NCI-H187 treated with DMSO at 0.1 percent for 48 hours (cell line): ENCODE data around the gene TSN.
"Not testable (repeated sequence)": the region's sequence is repeated elsewhere in the genome, so short reads cannot be mapped to it uniquely, and the experiment has no call there.

Source experiments
- DNase-seq: peaks from one replicate; lab custom pipeline; 2025; lab: John Stamatoyannopoulos, UW

TSN gene

GRCh38 chr2:121801916-121802315 is 46.5 kb downstream of the TSN start:
- DNase-seq = no peak

- no peak for DNase-seq
These were observed 48.1 kb downstream of the TSN start for GRCh38 chr2:121803503-121803902.

DNA sequence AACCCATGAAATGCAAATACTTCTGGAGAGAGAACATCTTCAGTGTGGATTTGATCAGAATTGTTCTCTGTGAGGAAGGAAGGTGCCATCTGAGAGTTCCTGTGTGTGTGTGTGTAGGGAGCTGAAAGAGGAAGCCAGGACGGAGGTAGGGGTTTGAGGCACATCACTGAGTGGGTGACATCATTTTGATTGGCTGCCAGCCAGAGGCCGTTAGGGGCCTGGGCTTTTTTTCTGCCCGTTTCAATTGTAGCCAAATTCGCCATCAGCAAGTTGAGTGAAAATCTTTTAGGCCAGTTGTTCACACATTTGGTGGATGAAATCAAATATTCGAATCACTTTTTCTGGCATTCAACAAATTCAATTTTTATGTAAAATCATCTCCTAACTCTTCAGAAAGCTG is 48.9 kb downstream of the TSN start:
- no peak for DNase-seq

DNA sequence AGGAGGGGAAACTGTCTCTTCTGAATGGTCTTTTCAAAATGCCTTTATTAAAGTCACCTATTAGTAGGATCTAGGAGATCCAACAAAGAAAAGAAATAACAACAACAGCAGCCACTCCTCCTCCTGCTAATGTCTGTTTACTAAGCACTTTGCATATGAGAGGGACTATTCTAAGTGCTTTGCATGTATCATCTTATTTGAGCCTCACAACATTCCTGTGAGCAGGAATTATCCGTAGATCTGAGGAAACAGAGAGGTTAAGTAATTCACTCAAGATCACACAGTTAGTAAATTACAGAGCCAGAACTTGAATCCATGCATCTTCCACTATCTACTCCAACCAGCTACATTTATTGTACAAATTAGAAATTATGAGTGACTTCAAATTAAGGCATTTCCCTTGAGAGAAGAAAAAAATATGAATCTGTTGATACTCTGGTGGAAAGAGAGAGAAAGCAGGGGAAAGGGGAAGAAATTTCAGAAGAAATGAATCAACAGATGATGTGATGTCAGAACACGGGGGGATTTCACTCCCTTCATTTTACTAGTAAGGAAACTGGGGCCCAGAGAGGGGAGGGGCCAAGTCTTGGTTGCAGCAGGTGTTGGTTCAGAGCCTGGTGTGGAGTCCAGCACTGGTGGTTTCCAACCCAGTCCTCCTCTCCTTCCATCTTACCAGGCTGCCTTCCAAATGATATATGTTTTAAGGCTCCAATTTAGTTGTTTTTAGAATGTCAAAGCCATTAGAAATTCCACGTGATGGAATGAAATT is 49.7 kb downstream of the TSN start:
- DNase-seq = no peak

- no peak for DNase-seq
These were observed 50.3 kb downstream of the TSN start for GRCh38 chr2:121805766-121806143.

- not testable (repeated sequence) for DNase-seq
These were observed 52.3 kb downstream of the TSN start for GRCh38 chr2:121807771-121808170.

- no peak for DNase-seq
These were observed 54.2 kb downstream of the TSN start for GRCh38 chr2:121809607-121810006.

DNA sequence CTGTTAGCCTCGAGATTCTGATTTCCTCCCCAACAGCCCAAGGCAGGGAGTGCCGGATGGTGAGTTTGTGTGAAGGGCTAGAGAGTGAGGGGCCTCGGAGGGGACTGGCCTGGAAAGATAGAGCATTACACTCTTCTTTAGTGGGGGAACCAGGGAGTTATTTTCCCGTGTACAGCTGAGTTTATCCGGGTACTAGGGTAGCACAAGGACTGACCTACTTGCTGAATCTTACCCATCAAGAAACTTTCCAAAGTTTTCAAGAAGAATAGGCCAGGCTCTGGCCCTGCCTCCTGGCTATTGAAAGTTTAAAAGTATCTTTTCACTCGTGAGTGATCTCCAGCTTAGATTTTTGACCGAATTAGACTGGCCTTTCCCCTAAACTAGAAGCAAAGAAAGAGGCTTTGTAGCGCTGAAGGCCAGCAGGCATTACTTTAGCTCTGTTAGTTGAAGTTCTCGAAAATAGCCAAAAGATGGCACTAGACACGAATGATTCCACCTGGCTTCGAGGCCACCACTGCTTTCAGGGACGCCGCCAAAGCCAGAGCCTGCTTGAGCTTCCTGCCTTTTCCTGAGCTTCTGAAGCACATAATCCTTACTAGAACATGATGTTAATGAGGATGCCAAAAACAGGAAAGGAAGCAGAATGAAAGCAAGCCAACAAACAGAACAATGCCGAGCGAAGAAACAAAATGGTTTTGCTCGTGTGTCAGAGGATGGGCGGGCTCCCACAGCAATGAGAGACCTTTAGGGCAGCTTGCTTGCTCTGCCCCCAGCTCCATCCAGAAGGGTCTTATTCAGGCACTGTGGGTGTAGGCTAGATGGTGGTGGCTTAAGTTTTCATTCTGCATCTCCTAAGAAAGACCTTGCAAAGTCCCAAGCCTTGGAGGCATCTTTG is 55.8 kb downstream of the TSN start:
- DNase-seq = no peak

DNA sequence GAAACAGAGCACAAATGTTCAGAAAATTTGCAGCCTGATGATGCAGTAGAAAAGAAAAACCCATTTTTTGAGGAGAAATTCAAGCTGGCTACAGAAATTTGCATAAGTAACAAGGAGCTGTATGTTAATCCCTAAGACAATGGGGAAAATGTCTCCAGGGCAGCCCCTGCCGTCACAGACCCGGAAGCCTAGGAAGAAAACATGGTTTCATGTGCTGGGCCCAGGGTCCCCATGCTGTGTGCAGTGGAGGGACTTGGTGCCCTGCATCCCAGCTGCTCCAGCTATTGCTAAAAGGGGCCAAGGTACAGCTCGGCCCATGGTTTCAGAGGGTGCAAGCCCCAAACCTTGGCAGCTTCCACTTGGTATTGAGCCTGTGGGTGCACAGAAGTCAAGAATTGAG is 57.6 kb downstream of the TSN start:
- DNase-seq = not testable (repeated sequence)

DNA sequence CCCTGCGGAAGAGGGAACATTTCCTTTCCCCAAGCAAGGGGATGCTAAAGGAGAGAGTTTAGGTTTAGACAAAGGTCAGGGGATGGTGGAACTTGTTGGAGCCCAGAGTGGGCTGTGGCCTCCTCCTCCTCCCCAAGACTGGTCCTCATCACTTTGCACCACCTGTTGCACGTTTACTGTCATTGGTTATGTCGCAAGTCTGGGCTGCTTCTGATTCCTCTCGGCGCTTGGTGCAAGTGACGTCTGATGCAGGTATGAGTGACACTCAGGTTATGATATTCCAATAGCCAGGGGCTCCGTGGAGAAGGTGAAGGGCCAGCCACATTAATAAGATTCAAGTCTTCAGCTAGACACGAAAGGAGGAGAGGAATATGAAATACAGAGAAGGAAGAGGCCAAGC is 59.8 kb downstream of the TSN start:
- DNase-seq = no peak

GRCh38 chr2:121816797-121817196 is 61.3 kb downstream of the TSN start:
- DNase-seq = no peak

GRCh38 chr2:121817304-121817703 is 61.9 kb downstream of the TSN start:
- DNase-seq = not testable (repeated sequence)
